ENCODE data around the gene CALB2.

Gene CALB2

GRCh38 chr16:71319999-71320398 is 38.5 kb upstream of the CALB2 start:
- Histone ChIP-seq H3K4me3 (ENCODE audit: low read length) (no peak overlapping the region), H3K9ac (ENCODE audit: low read length) (no peak overlapping the region), H3K9me3 (ENCODE audit: insufficient read depth, low read length) (no peaks in the 10 kb centered on the region), H2AFZ (ENCODE audit: low read depth, low read length) (no peak overlapping the region), H3K79me2 (ENCODE audit: low read length) (no peaks in the 10 kb centered on the region), H4K20me1 (ENCODE audit: insufficient read depth, low read length) (0 out of 2 replicates have a peak, but pooled peaks cover 4% of the 10 kb centered on the region), H3K4me2 (ENCODE audit: low read length) (no peak overlapping the region), H3K27me3 (ENCODE audit: low read depth, low read length) (peaks cover 22% of the 10 kb centered on the region), H3K4me1 (ENCODE audit: low read length) (no peaks in the 10 kb centered on the region), H3K27ac (ENCODE audit: low read length) (no peak overlapping the region), H3K36me3 (replicated peaks; ENCODE audit: low read depth, low read length) (no peaks in the 10 kb centered on the region)
- no peak for TF ChIP-seq CTCF (IDR thresholded peaks at IDR 0.05; ENCODE audit: low read depth, low read length)
- TF ChIP-seq EZH2phosphoT487 (IDR thresholded peaks at IDR 0.05; ENCODE audit: low read depth), result no peak

DNA sequence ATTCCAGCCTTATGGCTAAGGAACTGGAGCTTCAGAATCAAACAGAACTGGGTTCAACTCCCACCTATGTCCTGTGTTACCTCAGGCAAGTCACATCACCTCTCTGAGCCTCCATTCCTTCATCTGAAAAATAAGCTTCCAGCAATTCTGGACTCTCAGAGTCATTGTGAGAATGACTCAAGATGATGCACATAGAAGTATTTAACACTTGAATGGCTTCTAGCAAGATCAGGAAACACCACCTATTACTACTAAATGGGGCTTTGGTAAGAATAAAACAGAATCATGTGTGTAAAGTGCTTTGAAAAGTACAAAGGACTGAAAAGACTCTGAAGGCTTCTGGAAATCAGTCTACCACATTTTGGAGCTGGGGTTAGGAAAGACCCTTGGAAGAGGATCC is 30.8 kb upstream of the CALB2 start:
- Histone ChIP-seq H3K9me3 (ENCODE audit: insufficient read depth, low read length) (no peaks in the 10 kb centered on the region), H3K4me1 (ENCODE audit: low read length) (no peaks in the 10 kb centered on the region), H4K20me1 (ENCODE audit: insufficient read depth, low read length) (no peaks in the 10 kb centered on the region), H3K27ac (ENCODE audit: low read length) (no peak overlapping the region), H3K27me3 (ENCODE audit: low read depth, low read length) (peaks cover 20% of the 10 kb centered on the region), H3K4me3 (ENCODE audit: low read length) (no peak overlapping the region), H3K4me2 (ENCODE audit: low read length) (no peak overlapping the region), H3K79me2 (ENCODE audit: low read length) (no peaks in the 10 kb centered on the region), H2AFZ (ENCODE audit: low read depth, low read length) (no peak overlapping the region), H3K36me3 (replicated peaks; ENCODE audit: low read depth, low read length) (no peaks in the 10 kb centered on the region), H3K9ac (ENCODE audit: low read length) (no peak overlapping the region)
- TF ChIP-seq EZH2phosphoT487 (IDR thresholded peaks at IDR 0.05; ENCODE audit: low read depth), result no peak
- no peak for TF ChIP-seq CTCF (IDR thresholded peaks at IDR 0.05; ENCODE audit: low read depth, low read length)

DNA sequence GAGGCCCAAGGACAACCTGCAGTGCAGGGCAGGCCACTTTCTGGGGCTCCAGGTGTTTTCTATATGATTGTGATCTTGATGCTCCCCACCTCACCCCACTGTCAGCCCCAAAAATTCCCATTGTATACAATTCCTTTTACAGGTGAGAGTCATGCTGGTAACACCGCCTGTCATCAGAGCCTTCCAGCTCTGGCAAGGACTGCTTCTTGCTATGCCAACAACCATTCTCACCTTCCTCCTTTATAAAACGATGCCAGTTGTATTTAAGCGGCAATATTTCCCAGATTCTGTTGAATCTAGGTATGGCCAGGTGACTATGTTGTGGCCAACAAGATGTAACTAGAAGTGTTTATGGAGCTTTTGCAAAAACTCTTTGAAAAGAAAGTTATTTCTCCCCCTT is 30.4 kb upstream of the CALB2 start:
- Histone ChIP-seq H3K27me3 (ENCODE audit: low read depth, low read length) (peaks cover 20% of the 10 kb centered on the region), H3K4me2 (ENCODE audit: low read length) (no peak overlapping the region), H3K9me3 (ENCODE audit: insufficient read depth, low read length) (no peaks in the 10 kb centered on the region), H3K4me1 (ENCODE audit: low read length) (no peaks in the 10 kb centered on the region), H3K4me3 (ENCODE audit: low read length) (no peak overlapping the region), H2AFZ (ENCODE audit: low read depth, low read length) (no peak overlapping the region), H4K20me1 (ENCODE audit: insufficient read depth, low read length) (no peaks in the 10 kb centered on the region), H3K36me3 (replicated peaks; ENCODE audit: low read depth, low read length) (no peaks in the 10 kb centered on the region), H3K79me2 (ENCODE audit: low read length) (no peaks in the 10 kb centered on the region), H3K9ac (ENCODE audit: low read length) (no peak overlapping the region), H3K27ac (ENCODE audit: low read length) (no peak overlapping the region)
- no peak for TF ChIP-seq CTCF (IDR thresholded peaks at IDR 0.05; ENCODE audit: low read depth, low read length)
- no peak for TF ChIP-seq EZH2phosphoT487 (IDR thresholded peaks at IDR 0.05; ENCODE audit: low read depth)

DNA sequence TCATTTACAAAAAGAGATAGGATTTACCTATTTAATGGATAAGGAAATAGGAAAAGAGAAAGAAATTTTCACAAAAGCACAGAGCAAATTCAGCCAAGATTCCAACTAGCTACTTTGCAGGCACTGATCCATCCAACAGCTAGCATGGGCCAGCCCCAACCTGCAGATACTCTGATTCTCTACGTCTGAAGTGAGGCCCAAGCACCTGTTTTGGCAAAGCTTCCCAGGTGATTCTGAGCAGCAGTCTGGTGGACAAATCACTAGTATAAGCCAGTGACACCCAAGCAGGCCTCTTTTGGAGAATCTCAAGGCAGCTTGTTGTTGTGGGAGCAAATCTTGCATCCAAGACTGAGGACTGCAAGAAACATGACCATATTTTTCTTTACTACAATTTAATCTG is 20.9 kb upstream of the CALB2 start:
- no peaks in the 10 kb centered on the region for H4K20me1 ChIP-seq (ENCODE audit: insufficient read depth, low read length)
- H3K4me3 ChIP-seq (ENCODE audit: low read length), result no peak overlapping the region
- H3K4me2 ChIP-seq (ENCODE audit: low read length), result no peak overlapping the region
- H3K9me3 ChIP-seq (ENCODE audit: insufficient read depth, low read length), result no peaks in the 10 kb centered on the region
- no peak overlapping the region for H3K27ac ChIP-seq (ENCODE audit: low read length)
- no peak overlapping the region for H3K9ac ChIP-seq (ENCODE audit: low read length)
- H2AFZ ChIP-seq (ENCODE audit: low read depth, low read length), result no peak overlapping the region
- no peaks in the 10 kb centered on the region for H3K4me1 ChIP-seq (ENCODE audit: low read length)
- TF ChIP-seq CTCF (IDR thresholded peaks at IDR 0.05; ENCODE audit: low read depth, low read length) (no peak), EZH2phosphoT487 (IDR thresholded peaks at IDR 0.05; ENCODE audit: low read depth) (no peak)
- H3K36me3 ChIP-seq (replicated peaks; ENCODE audit: low read depth, low read length), result no peaks in the 10 kb centered on the region
- no peaks in the 10 kb centered on the region for H3K79me2 ChIP-seq (ENCODE audit: low read length)
- H3K27me3 ChIP-seq (ENCODE audit: low read depth, low read length), result peaks cover 6% of the 10 kb centered on the region; the same call in 1 of the 2 replicates

All from OCI-LY3 (cell line).